GM19438 (cell line): ENCODE measurements around the gene PGAP1.

ENCODE experiments used
- ATAC-seq: cut with Tn5 transposase; IDR thresholded peaks from one replicate; pipeline ENCODE4 v1.9.1; 2021; ENCODE audit warnings: low read depth; ENCODE audit not compliant: unreplicated experiment

Gene PGAP1

DNA sequence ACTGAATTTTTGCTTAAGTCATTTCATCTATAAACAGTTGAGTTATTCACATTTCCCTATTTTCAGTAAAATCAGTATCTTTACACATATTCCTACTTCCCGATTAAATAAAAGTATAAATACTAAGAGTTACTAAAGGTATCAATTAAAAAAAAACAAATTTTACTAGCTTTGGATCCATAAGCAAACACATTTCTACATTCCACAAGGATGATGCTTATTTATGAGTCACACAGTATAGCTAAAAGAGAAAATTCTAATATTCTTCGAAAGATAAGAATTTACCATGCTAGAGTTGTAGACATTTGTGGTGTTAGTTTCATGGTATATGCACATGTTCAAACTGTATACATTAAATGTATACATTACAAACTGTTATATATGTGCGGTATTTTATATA is 23.7 kb downstream of the PGAP1 start:
- no peak for ATAC-seq

DNA sequence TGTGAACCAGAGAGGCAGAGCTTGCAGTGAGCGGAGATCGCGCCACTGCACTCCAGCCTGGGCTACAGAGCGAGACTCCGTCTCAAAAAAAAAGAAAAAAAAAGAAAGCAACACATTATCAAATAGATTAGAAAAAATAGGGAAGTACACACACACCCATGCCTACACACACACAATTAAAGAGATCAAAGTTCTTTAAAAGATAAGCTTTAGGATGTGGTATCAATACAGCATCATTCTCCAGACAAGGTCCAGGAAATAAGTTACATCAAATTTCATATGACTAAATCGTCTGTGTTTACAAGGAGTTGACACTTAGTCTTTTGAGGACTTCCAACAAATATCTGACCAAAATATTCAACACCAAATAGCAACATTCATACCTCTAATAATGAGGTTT is 25.7 kb downstream of the PGAP1 start:
- no peak for ATAC-seq

DNA sequence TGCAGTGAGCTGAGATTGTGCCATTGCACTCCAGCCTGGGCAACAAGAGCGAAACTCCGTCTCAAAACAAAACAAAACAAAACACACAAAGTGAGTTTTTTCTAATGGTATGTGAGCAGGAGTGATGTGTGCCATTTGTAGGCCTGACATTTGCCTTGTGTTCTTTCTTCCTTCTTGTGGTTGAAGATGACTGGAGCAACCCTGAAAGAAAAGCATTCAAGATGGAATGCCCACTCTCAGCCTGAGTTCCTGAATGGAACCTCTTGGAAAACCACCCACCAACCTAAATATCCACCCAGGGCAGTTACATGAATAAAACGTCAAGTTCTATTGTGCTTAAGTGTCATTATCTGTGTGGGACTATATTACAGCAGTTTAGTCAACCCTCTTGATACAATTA is 26.5 kb downstream of the PGAP1 start:
- no peak for ATAC-seq

- ATAC-seq: no peak
Measured at GRCh38 chr2:196891136-196891535, 35.4 kb downstream of the PGAP1 start.

DNA sequence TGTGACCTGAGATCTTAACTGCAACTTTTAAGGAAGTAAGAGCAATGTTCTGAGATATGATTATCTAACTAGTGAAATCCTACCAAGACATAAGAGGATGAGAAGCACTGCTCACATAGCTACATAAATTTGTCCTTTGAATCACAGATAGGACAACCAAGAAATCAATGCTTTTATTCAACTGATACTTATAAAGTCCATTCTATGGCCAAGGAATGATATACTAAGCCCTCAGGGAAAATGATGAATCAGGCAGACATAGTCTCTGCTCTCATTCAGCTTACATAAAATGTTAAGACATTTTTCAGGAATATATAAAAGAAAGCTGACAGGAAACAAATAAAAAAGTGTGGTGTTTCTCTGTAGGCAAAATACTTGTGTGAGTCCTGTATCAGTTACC is 39.1 kb downstream of the PGAP1 start:
- no peak for ATAC-seq

DNA sequence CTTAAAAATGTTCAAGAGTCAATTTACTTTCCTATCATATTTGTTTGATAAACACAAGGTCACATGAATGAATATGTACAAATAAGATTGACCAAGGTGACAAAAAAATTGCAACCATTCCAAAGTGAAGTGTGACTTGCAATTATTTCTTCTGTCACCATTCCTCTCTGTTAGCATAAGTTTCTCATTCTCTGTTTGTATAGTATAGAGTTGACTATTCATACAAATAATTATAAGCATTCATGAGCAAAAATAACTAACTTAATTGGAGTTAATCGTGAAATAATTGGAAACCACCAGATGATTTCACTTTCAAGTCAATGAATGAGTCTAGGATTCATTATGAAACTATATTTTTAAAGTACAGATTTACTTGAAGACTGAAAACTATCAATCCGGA is 42.1 kb downstream of the PGAP1 start:
- ATAC-seq: no peak

DNA sequence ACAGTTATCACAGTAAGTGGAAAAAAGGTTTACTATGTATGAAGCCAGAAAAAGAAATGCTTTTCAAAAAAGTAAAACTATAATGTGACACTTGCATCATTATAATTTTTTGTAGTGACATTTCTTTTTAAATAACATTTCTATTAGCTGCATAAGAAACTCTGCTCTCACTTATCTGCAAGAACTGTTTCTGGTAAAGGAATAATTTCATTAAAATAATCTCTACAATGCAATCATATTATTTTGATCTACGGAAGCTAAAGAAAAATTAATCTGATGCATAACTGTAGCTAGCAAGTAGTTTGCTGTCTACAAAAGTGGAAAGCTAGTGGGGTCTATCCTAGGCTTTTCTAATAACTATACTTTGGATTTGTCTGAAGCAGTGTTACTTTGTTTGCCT is 50.1 kb downstream of the PGAP1 start:
- no peak for ATAC-seq

- ATAC-seq: no peak
Measured at GRCh38 chr2:196875414-196875813, 51.1 kb downstream of the PGAP1 start.

DNA sequence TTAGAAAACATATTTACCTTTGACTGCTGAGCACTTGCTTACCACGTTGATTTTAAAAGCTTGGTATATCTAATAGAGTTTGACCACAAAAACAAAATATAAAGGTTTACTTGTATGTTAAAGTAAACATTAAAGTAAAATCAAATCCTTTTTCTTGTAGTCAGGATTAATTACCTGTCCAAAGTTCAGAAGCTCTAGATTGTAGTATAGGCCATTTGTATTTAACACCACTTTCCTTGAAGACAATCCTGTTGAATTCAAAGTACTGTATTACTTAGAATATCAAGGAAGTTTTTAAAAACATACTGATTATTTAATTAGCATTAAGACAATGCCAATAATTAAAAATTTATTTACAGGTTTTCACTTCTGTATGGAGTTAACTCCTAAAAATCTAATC is 53.0 kb downstream of the PGAP1 start:
- ATAC-seq: no peak

GRCh38 chr2:196854629-196855028 is 71.9 kb downstream of the PGAP1 start:
- no peak for ATAC-seq

DNA sequence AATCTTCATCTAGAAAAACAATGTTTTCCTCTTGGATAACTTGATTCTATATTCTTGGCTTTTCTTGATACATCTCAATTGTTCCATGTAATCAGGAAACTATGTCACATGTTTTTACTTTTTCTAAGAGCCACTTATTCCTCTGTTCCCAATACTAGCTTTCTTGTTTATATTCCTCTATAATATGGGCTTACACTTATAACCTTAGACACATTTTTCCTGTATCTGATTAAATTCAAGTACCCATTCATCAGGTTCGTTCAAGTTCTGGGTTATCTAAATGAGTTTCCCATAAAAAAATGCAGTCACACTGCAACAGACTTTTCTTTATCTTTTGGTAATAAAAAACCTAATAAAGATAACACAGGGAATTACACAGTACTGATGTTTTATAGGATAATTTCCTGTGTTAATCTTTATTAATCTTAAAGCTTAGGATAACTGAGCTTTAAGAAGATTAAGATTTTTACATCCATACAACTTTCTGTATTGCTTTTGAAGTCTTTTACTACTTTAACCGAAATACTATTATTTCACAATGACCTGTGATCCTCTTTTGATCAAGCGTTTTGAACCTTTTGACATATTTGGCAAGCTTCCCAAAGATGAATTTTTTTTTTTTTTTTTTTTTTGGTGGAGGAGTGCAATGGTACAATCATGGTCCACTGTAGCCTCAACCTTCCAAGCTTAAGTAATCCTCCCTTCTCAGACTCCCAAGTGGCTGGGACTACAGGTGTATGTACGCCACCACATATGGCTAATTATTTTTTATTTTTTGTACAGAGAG is 73.0 kb downstream of the PGAP1 start:
- no peak for ATAC-seq

DNA sequence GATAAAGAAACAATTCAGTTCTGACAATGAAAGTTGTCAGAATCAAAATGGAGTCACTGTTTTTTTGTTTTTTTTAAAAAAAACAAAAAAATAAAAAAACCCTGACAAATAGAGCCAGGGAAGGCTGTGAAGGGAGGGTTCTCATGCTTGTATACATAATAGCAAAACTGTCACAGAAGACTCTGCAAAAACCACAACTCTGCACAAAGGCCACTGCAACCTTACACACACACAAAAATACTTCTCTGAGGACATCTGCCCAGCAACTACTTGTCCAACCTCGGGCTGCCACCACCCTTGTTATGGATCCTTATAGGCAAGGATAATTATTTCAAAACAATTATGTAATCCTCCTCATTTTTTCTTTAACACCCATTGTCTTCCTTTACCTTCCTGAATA is 75.4 kb downstream of the PGAP1 start:
- ATAC-seq: no peak

- no peak for ATAC-seq
Measured at GRCh38 chr2:196849895-196850294, 76.6 kb downstream of the PGAP1 start.

GRCh38 chr2:196846295-196846694 is 80.2 kb downstream of the PGAP1 start:
- no peak for ATAC-seq

GRCh38 chr2:196845371-196845770 is 81.1 kb downstream of the PGAP1 start:
- no peak for ATAC-seq

- no peak for ATAC-seq
Measured at GRCh38 chr2:196840171-196840570, 86.3 kb downstream of the PGAP1 start.

- no peak for ATAC-seq
Measured at GRCh38 chr2:196839574-196839973, 86.9 kb downstream of the PGAP1 start.

GRCh38 chr2:196836440-196836839 is 90.1 kb downstream of the PGAP1 start:
- no peak for ATAC-seq

- no peak for ATAC-seq
Measured at GRCh38 chr2:196830701-196831100, 95.8 kb downstream of the PGAP1 start.

- no peak for ATAC-seq
Measured at GRCh38 chr2:196827356-196827755, 99.2 kb downstream of the PGAP1 start.

DNA sequence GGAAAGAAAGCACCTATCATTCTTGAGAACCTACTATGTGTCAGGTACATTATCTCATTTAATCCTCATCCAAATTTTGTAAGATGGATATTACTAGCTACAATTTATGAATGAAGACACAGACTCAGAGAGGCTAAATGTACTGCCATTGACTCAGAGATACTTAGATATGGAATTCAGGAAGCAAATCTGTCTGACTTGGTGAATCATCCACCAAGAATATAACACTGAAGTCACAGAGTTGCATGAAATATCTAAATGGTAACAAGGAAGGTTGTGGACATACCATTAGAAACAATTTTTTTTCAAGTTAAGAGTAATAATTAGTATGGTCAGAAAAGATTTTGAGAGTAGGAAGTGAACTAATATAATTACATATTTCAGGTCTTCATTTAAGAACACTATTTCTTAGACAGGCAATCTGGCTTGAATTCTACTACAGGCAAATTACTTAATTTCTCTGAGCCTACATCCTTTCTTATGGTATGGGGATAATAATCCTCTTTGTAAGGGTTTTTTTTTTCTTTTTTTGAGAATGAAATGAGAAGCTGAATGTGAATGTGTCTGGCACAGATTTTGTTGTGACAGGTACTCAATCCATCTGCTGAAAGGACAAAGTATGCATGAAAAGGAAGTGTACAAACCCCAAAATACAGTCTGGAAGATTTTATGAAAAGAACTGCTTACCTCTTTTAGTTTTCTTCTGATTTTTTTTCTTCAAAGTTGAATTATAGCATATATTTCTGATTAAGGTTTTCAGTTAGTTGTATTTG is 102.6 kb downstream of the PGAP1 start:
- ATAC-seq: no peak

- no peak for ATAC-seq
Measured at GRCh38 chr2:196821195-196821594, 105.3 kb downstream of the PGAP1 start.
